NCI-H345 treated with DMSO at 0.1 percent for 48 hours (cell line): Measurements from ENCODE around the gene OSCP1.

Experiments
- DNase-seq: peaks from one replicate; lab custom pipeline; 2025; ENCODE audit not compliant: unreplicated experiment; lab: John Stamatoyannopoulos, UW

Gene OSCP1

GRCh38 chr1:36406440-36406839 is 43.8 kb downstream of the OSCP1 start:
- no peak for DNase-seq

GRCh38 chr1:36402504-36402890 is 47.8 kb downstream of the OSCP1 start:
- no peak for DNase-seq

DNA sequence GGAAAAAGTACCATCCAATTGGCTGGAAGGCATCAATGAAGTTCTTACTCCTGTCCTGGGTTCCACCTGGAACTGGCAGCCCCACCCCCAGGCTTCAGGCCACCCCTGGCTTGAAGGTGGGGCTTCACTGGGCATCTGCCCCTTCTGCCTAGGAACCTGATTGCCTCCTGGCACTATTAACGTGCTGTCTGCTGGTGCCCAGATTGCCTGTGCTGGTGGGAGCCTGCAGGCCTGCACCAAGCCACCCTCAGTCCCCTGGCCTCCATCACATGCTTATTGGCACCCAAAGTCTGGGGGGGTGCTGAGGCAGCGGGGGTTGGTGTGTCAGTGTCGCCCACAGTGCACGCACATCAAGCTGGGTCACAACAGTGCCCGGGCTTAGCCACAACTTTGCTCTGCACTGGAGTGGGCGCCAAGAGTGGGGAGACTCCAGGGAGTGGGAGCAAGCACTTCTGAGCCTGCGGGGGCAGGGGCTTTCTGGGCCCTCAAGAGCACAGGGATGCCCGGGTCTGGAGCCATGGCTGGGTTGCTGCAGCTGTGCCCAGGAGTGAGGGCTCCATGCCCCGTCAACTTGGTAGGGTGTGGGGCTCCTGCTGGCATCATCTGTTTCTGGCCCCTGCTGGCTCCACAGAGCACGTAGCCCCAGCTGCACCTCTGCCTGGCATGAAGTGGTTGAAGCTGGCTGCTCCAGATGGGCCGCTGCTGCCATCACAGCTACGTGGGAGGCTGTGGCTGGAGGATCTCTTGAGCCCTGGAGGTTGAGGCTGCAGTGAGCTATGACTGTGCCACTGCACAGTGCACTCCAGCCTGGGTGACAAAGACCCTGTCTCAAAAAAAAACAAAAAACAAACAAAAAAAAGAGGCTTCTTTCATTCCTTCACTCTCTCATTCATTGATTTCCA is 48.4 kb downstream of the OSCP1 start:
- no peak for DNase-seq

GRCh38 chr1:36400825-36401601 is 49.2 kb downstream of the OSCP1 start:
- DNase-seq, result no peak

DNA sequence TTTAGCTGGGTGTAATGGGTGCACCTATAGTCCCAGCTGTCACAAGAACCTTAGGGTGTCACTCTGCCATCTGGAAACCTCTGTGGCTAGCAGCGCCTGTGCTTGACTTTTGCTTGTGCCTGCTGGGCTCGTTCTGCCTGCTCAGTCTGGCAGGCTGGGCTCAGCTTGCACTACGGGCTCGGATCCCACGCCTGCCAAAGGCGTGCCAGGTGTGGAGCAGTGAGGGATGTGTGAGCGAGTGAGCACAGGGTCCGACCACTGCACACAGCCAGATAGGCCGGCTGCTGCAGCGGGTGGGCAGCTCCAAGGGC is 49.8 kb downstream of the OSCP1 start:
- no peak for DNase-seq

- no peak for DNase-seq
These were observed 51.8 kb downstream of the OSCP1 start for GRCh38 chr1:36398370-36398977.

GRCh38 chr1:36397378-36398230 is 52.6 kb downstream of the OSCP1 start, which contains the start of gene LSM10:
Gene LSM10, minus strand, starts transcription at chr1:36397908. Its CDS starts 3,779 bp downstream, at chr1:36394129.
- DNase-seq, result peak; percentile 89

- no peak for DNase-seq
These were observed 53.2 kb downstream of the OSCP1 start for GRCh38 chr1:36397083-36397377.

DNA sequence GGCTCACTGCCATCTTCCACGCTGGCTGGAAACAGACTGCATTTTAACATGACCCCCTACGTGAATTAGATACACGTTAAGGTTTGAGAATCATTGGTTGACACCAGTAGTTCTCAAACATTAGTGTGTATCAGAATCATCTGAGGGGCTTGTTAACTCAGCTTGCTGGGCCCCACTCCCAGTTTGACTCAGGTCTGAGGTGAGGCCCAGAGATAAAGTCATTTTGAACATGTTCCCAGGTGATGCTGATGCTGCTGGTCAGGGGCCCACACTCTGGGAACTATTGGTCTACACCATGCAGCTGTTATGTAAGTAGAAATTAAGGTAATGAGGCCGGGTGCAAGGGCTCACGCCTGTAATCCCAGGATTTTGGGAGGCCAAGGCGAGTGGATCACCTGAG is 53.9 kb downstream of the OSCP1 start:
- no peak for DNase-seq

- DNase-seq, result no peak
These were observed 56.6 kb downstream of the OSCP1 start for GRCh38 chr1:36393686-36394085.

- DNase-seq, result no peak
These were observed 57.4 kb downstream of the OSCP1 start for GRCh38 chr1:36392836-36393235.

DNA sequence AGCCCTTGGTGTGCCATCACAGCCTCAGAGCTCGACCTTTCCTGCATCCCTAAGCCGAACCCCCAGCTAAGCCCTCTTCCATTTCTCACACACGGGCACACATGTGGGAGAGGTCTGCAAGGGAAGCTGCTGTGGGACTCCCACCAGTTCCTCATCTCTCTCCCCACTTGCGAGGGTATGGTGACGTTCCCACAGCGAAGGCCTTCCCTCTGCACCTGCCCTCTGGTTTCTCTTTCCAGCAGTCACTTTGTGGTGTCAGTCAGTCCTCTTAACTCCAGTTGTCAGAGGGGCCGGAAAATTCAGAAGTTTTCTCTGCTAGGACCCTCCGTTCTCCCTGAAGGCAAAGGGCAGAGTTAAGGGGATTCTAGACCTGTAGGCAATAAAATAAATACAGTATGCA is 59.0 kb downstream of the OSCP1 start:
- DNase-seq, result no peak

GRCh38 chr1:36390411-36390810 is 59.8 kb downstream of the OSCP1 start:
- DNase-seq, result no peak

GRCh38 chr1:36389999-36390398 is 60.3 kb downstream of the OSCP1 start:
- DNase-seq, result no peak

DNA sequence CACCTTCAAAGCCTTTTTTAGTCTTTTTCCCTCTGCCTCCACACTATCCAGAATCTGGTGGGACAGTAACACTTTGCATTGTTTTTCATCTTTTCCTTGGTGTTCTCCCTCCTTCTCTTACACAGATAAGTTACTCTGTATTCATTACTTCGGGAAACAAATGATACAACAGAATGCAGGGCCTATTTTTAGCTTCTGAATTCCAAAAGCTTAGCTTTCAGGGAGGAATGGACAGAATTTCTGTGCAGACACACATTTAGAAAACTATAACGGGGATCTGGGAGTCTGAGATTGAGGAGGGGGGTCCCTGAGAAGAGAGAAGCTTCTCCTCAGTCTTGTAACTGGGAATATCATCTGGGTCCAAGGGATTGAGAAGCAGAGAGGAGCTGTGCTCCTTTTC is 61.0 kb downstream of the OSCP1 start:
- no peak for DNase-seq

DNA sequence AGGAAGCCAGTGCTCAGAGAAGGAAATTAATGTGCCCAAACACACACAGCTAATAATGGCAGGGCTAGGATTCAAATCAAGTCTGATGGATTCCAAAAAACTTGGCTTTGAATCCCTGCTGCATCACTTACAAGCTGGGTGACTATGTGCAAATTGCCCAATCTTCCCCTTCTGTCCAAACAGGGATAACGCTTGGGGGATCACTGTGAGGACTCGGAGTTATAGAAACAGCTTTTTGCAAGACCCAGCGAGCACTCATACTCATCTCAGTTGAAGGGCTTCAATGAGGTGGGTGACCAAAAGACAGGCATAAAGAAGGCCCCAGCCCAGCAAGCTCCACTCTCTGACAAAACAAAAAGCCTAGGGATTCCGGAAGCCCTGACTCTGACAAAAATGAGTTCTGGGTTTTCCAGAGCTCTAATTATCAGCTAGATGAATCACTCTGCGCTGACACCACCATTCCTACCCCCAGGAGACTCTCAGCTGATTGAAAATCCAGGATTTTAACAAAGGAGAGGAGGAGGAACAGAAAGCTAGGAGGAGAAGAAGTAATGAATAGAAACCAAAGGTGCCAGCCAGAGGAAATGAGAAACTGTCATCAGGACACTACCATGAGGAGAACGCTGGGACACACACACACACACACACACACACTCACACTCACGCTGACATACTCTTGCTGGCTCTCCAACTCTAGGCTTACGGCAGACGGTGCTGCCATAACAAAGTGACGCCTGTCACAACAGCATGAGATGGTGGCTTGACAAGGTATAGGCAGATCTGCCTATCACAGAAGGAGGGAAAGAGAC is 62.9 kb downstream of the OSCP1 start:
- DNase-seq, result no peak

- peak; percentile 60 for DNase-seq
These were observed 63.7 kb downstream of the OSCP1 start for GRCh38 chr1:36386265-36387140.

DNA sequence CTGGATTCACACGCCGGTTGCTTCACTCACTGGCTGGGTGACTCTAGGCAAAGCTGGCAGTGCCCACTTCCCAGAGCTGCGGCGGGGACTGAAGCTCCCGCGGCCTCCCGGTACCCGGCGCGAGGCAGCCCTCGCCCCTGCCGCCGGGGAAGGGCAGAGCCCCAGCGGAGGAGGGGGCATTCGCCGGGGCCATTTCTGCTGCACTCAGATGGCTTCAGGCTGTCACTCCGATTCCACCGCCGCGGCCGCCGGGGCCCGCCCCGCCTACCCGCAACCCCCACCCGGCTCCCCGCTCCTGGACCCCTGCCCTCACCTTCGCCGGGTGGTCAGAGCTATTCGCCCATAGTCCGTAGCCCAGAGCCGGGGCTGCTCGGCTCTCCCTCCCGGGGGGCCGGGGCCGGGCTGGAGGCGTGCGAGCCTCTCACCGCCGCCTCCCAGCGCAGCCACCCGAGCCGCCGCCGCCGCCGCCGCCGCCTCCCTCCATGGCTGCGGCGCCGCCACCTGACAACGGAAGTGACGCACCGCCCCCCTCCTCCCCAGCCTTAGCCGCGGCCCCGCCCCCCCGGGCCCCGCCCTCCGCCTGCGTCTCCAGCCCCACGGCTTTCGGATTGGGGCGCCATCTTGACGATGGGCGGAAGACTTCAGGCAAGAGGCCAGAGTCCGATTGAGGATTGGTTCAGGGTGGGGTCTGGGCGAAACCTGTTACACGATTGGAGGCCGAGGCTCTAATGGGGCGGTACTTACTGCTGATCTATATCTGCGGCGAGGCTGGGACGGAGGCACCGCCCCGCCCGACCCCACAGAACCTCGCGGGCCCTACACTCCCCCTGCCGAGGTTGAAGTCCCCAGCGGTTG is 64.6 kb downstream of the OSCP1 start, which contains the start of gene STK40:
Gene STK40 (minus strand): TSS at position 515 of the 855 bp plus-strand sequence. CDS start 24,592 bp downstream, outside the sequence.
- peak; percentile 97 for DNase-seq
